OCI-LY7 (cell line): ENCODE data around the gene ERC1. TPM values are rescaled to one million over a fixed set of nuclear protein-coding genes. Genes with fewer than 3 reads are reported as not detected.

Source experiments
- BruUV-seq: library from RNA; stranded (reverse); fragments of 400-500 nt; replicated peaks from 2 replicates; lab custom pipeline; 2021; lab: Mats Ljungman, UMichigan
- CTCF ChIA-PET: fragments of 300-600 bp; sonication (Branson Sonifier 250); formaldehyde crosslinking; loops from one replicate; lab custom pipeline; 2022; ENCODE audit warnings: antibody characterized with exemption; ENCODE audit not compliant: unreplicated experiment; lab: Charles Lee
- POLR2A ChIA-PET: fragments of 300-600 bp; sonication (Branson Sonifier 250); formaldehyde crosslinking; loops from one replicate; lab custom pipeline; 2022; ENCODE audit warnings: antibody characterized with exemption; lab: Charles Lee
- DNase-seq: peaks from one replicate; pipeline ENCODE4 v3.0.0-alpha.2; 2015; ENCODE audit warnings: low spot score
- H2AFZ ChIP-seq: fragments of 200-600 bp; sonication (generic), shearing (Covaris generic); 2 replicates; pipeline ENCODE4 v1.6.1; 2014; ENCODE audit warnings: mild to moderate bottlenecking, antibody characterized with exemption, low read length, moderate library complexity
- H3K27ac ChIP-seq: fragments of 200-600 bp; sonication (generic); 2 replicates; pipeline ENCODE4 v1.5.1; 2014; ENCODE audit warnings: mixed run types, low read depth, mild to moderate bottlenecking, moderate library complexity, low read length, inconsistent platforms; ENCODE audit not compliant: poor library complexity, severe bottlenecking
- H3K36me3 ChIP-seq: fragments of 200-600 bp; sonication (generic); 2 replicates; pipeline ENCODE4 v1.6.1; 2014; ENCODE audit warnings: mild to moderate bottlenecking, antibody characterized with exemption, low read length, moderate library complexity, mixed read lengths; ENCODE audit not compliant: insufficient read depth
- H3K4me1 ChIP-seq: fragments of 200-600 bp; sonication (generic); 2 replicates; pipeline ENCODE4 v1.5.1; 2014; ENCODE audit warnings: mild to moderate bottlenecking, low read length; ENCODE audit not compliant: insufficient read depth, poor library complexity, severe bottlenecking
- H3K4me2 ChIP-seq: fragments of 200-600 bp; sonication (generic); 2 replicates; pipeline ENCODE4 v1.6.1; 2014; ENCODE audit warnings: mild to moderate bottlenecking, low read length
- H3K4me3 ChIP-seq: fragments of 200-600 bp; sonication (generic); 2 replicates; pipeline ENCODE4 v1.5.1; 2014; ENCODE audit warnings: mild to moderate bottlenecking, low read depth, low read length; ENCODE audit not compliant: poor library complexity, severe bottlenecking
- H3K79me2 ChIP-seq: fragments of 200-600 bp; sonication (generic); 2 replicates; pipeline ENCODE4 v1.6.1; 2016; ENCODE audit warnings: low read depth, mild to moderate bottlenecking, low read length, moderate library complexity, mixed read lengths; ENCODE audit not compliant: insufficient read depth
- H3K9me2 ChIP-seq: fragments of 200-600 bp; sonication (generic); 2 replicates; pipeline ENCODE4 v1.6.1; 2016; ENCODE audit warnings: mild to moderate bottlenecking, low read length, mixed read lengths; ENCODE audit not compliant: insufficient read depth
- H3K9me3 ChIP-seq: fragments of 200-600 bp; sonication (generic); 2 replicates; pipeline ENCODE4 v1.6.1; 2014; ENCODE audit warnings: mild to moderate bottlenecking, mixed run types, low read length, mixed read lengths
- H4K20me1 ChIP-seq: fragments of 200-600 bp; sonication (generic); 2 replicates; pipeline ENCODE4 v1.6.1; 2014; ENCODE audit warnings: mild to moderate bottlenecking, antibody characterized with exemption, low read length, moderate library complexity, mixed read lengths; ENCODE audit not compliant: insufficient read depth
- CTCF ChIP-seq: fragments of 200-600 bp; sonication (generic); conservative IDR thresholded peaks from 2 replicates; pipeline ENCODE4 v1.5.1; 2014; ENCODE audit warnings: mild to moderate bottlenecking, antibody characterized with exemption, low read length, moderate library complexity, mixed read lengths
- EZH2phosphoT487 ChIP-seq: fragments of 200-600 bp; sonication (generic); IDR thresholded peaks from 2 replicates; pipeline ENCODE4 v1.6.1; 2018; ENCODE audit warnings: low read depth, borderline replicate concordance, mild to moderate bottlenecking, mixed run types, antibody characterized with exemption, low read length, moderate library complexity, mixed read lengths
- intact Hi-C: fragments of 100-400 bp; cut with micrococcal nuclease; formaldehyde crosslinking; loops from one replicate; pipeline ENCODE4 v1.10.0; 2022; ENCODE audit not compliant: unreplicated experiment
- total RNA-seq, 2 experiments: library from RNA; depleted of rRNA in 1 of 2; stranded (reverse); fragments of >200 nt in 1 of 2; shearing (Covaris generic) in 1 of 2; gene quantifications; 2 replicates each; pipeline ENCODE4 v1.2.3, GENCODE V29; 2014 to 2022

Gene ERC1
- total RNA-seq, 2 experiments from 2014 or later, result 26.9 to 86.9 TPM

DNA sequence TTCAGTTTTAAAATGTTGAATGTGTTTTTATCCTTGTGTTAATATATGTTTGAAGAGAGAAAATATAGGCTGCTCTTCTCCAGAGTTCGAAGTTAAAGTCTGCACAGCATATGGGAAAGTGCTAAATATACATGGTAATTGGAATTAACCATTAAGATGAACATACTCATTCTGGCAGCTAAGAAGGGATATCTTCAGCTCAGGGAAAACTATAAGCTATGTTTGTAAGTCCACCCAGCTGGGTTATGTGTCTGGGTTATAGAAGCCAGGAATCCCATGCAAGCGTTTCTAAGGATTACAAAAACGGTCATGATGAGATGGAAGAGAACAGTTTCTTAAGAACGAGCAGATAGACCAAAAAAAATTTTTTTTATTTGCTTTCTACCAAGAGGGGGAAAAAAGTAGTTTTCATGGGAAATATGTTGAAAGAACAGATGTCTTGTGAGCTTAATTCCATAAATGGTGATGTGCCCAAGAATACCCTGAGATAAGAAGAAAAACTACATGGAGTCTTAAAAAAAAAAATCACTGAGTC, 404.5 kb downstream of the ERC1 start:
- intact Hi-C loops, result no loop called here
- no peaks in the 10 kb centered on the region for H3K9me3 ChIP-seq
- CTCF ChIA-PET, result interaction anchor here (0.5 kb wide), 1 partner anchor 254 kb away, joined by 4 read pairs; no protein-coding TSS in a partner anchor
- H3K27ac ChIP-seq, result no peak overlapping the region
- no peaks in the 10 kb centered on the region for H4K20me1 ChIP-seq
- no peak for DNase-seq
- H3K4me2 ChIP-seq, result no peak overlapping the region
- POLR2A ChIA-PET, result interaction anchor here (0.6 to 0.7 kb wide), 2 partner anchors 730 to 842 kb away, joined by 3 to 4 read pairs; no protein-coding TSS in a partner anchor
- no peaks in the 10 kb centered on the region for H3K4me1 ChIP-seq
- no peaks in the 10 kb centered on the region for H3K79me2 ChIP-seq
- BruUV-seq, result no TSS peak
- H3K9me2 ChIP-seq, result no peaks in the 10 kb centered on the region
- H3K36me3 ChIP-seq, result no peaks in the 10 kb centered on the region; the same call in 1 of the 2 replicates
- H3K4me3 ChIP-seq, result no peak overlapping the region
- TF ChIP-seq CTCF, result no peak
- no peak for TF ChIP-seq EZH2phosphoT487
- no peak overlapping the region for H2AFZ ChIP-seq

DNA sequence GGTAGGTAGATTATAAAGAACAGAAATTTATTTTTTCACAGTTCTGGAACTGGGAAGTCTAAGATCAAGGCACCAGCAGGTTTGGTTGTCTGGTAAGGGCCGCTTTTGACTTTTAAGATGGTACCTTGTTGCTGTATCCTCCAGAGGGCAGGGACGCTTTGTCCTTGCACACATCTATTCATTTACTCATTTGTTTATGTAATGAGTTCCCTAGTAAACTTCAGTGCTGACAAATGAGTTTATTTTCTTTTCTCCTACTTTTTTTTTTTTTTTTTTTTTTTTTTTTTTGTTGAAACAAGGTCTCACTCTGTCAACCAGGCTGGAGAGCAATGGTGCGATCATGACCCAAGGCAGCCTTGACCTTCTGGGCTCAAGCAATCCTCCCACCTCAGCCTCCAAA, 407.6 kb downstream of the ERC1 start:
- Histone ChIP-seq H3K9me3 (no peaks in the 10 kb centered on the region), H3K36me3 (no peaks in the 10 kb centered on the region; the same call in 1 of the 2 replicates), H3K4me1 (no peaks in the 10 kb centered on the region), H3K9me2 (no peaks in the 10 kb centered on the region), H3K27ac (no peak overlapping the region), H3K4me3 (no peak overlapping the region), H4K20me1 (no peaks in the 10 kb centered on the region), H3K79me2 (no peaks in the 10 kb centered on the region), H3K4me2 (no peak overlapping the region), H2AFZ (no peak overlapping the region)
- BruUV-seq, result no TSS peak
- CTCF ChIA-PET, result no interaction called here
- POLR2A ChIA-PET, result no interaction called here
- no peak for DNase-seq
- intact Hi-C loops, result no loop called here
- TF ChIP-seq CTCF, result no peak
- TF ChIP-seq EZH2phosphoT487, result no peak

DNA sequence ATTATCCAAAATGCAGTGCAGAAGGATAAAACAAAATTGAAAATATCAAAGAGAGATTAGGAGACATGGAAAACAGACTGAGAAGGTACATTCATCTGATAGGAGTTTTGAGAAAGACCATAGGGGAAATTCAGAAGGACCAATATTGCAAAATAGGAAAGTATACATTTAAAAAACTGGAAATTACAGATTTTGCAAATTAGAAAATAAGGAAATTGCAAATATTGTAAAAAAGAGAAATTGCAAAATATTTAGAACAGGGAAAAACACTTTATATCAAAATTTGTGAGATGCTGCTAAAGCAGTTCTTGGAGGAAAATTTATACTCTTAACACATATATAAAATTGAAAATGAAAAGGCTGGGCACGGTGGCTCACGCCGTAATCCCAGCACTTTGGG, 410.9 kb downstream of the ERC1 start:
- Histone ChIP-seq H3K27ac (no peak overlapping the region), H3K79me2 (no peaks in the 10 kb centered on the region), H4K20me1 (no peaks in the 10 kb centered on the region), H3K4me3 (no peak overlapping the region), H3K9me3 (no peaks in the 10 kb centered on the region), H2AFZ (no peak overlapping the region), H3K9me2 (no peaks in the 10 kb centered on the region), H3K4me2 (no peak overlapping the region), H3K36me3 (no peaks in the 10 kb centered on the region), H3K4me1 (no peaks in the 10 kb centered on the region)
- TF ChIP-seq EZH2phosphoT487 (no peak), CTCF (no peak)
- no peak for DNase-seq
- BruUV-seq, result no TSS peak
- intact Hi-C loops, result no loop called here
- ChIA-PET POLR2A (interaction anchor here (0.6 kb wide), 2 partner anchors 101 to 1204 kb away, joined by 3 to 5 read pairs; no protein-coding TSS in a partner anchor), CTCF (no interaction called here)
